Placental epithelial cell (primary cell): ENCODE data around the gene ZBTB8A. TPM values are rescaled to one million over a fixed set of nuclear protein-coding genes. Genes with fewer than 3 reads are reported as not detected.

Experiments
- small RNA-seq: library from RNA; depleted of rRNA; stranded (forward); fragments of <200 nt; gene quantifications from one replicate; pipeline ENCODE3, GENCODE V24; 2012
- total RNA-seq: library from RNA; depleted of rRNA; stranded (reverse); fragments of >200 nt; gene quantifications from 2 replicates; pipeline ENCODE4 v1.2.3, GENCODE V29; 2012

The ZBTB8A gene
- total RNA-seq = 10.5 and 11.0 TPM in 2 replicates

DNA sequence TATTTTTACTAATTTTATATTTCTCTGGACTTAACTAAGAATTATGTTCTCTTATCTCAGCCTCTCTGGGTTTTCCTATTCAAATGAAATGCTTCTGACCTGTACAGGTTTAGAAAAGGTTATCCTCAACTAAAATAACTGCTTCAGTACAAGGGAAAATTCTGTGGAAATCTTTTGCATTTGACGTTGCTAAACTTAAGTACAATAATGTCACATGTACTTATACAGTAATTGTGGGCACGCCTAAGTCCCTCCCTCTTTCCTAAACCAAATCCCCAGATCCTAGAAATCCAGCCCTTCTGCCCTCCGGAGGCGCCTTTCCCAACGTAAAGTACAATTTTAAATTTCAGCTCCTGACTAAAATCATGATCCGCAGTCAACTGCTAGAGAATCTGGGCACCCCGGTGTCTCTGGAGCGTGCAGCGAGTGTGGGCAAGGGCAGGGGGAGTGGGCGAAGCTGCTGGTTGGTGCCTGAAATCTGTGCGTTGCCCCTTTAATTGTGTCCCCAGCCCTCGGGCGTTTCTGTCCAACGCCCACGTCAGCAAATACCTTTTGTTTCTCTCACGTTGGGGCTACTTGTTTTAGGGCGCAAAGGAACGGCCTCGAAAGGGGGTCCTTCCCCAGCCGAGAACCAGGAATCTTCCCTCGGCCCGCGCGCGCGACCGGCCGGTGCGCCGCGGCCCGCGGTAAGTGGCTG, at the start of gene ZBTB8A:
TSS of gene ZBTB8A (plus strand) at position 541 of the 697 bp plus-strand sequence. CDS start 53,505 bp downstream, outside the sequence.

DNA sequence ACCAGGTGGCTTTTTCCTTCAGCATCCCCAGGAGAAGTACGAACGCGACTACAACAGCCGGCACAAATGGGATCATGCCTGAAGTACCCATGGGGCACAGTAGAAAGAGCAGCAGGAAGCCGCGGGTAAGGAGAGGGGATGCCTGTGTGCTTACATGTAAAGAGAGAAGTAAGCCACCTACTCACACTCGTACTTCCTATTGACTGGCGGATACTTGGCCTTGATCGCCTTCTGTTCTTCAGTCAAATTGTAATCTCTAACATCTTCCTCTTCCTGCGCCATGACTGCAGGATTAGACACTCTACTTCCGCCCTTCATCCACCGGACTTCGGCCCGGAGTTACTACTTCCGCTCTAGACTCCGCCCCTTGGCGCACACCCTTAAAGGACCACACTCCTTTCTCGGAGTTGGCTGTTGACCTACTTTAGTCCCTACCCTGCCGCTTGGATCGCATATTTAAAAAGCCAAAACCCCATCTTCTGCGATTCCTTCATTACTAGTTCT, 111.1 kb downstream of the ZBTB8A start, which contains the start of gene ZBTB8OS:
TSS of gene ZBTB8OS (minus strand) at position 303 of the 504 bp plus-strand sequence. CDS start at position 282, 21 bp downstream.

DNA sequence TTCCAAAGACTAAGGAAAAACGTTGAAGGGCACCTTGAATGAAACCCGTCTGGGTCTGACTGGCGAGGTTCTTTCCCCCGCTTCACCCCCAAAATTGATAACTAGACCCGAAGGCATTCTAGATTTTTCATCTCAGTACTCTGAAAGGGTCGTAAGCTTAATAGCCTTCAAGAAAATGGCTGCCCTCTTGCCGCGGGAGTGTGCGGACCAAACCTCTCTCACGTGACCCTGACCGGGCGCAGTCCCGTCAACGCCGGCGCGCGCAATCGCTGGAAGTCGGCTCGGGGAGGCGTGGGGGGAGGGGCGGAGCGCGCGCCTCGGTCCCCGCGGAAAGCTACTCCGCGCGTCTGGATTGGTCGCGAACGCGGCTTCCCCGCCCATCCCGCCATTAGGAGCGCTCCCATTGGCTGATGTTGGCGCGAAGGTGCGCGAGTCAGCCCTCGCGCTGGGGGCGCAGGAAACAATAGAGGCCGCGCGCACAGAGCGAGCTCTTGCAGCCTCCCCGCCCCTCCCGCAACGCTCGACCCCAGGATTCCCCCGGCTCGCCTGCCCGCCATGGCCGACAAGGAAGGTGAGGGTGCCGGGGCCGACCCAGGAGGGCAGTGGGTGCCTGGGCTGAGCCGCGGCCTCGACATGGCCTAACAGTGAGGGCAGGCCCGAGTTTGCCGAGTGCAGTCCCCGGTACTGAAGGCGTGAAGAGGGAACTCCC, 111.7 kb downstream of the ZBTB8A start, which contains the start of gene RBBP4:
TSS of gene RBBP4 (plus strand) at position 457 of the 709 bp plus-strand sequence. CDS start at position 556, 99 bp downstream.

Small RNAs within 50 kb of the gene (small RNA-seq; reads per million reads assigned to genes)
- not detected for gene RF00019

Other genes with a start within 250 kb of the ZBTB8A start
- gene HDAC1, start 247.3 kb upstream of the ZBTB8A start, total RNA-seq = 72.1 and 80.5 TPM in 2 replicates
- gene MARCKSL1, start 203.2 kb upstream of the ZBTB8A start, total RNA-seq = 11.0 and 43.6 TPM in 2 replicates
- gene FAM229A, start 176.9 kb upstream of the ZBTB8A start, total RNA-seq = 2.4 and 3.9 TPM in 2 replicates
- gene TSSK3, start 176.9 kb upstream of the ZBTB8A start, total RNA-seq = 0.39 TPM in 1 of 2 replicates, not detected in the other
- gene BSDC1, start 145.0 kb upstream of the ZBTB8A start, total RNA-seq = 68.7 and 76.1 TPM in 2 replicates
- 0.22 and 0.79 TPM in 2 replicates for gene ZBTB8B, start 74.4 kb upstream of the ZBTB8A start, total RNA-seq
- gene ZBTB8OS, start 111.1 kb downstream of the ZBTB8A start, total RNA-seq = 23.1 and 35.7 TPM in 2 replicates
- gene RBBP4, start 111.8 kb downstream of the ZBTB8A start, total RNA-seq = 84.4 and 96.4 TPM in 2 replicates
- gene SYNC, start 163.3 kb downstream of the ZBTB8A start, total RNA-seq = 31.8 and 57.9 TPM in 2 replicates